Liver (tissue), 3 donors: ENCODE data around the gene INPP5J.

Source experiments
- ATF3 ChIP-seq: IDR thresholded peaks from 2 replicates; pipeline ENCODE4 v1.6.1; 2016; ENCODE audit warnings: antibody characterized with exemption
- CTCF ChIP-seq: fragments of 150-350 bp; IDR thresholded peaks from 2 replicates; pipeline ENCODE4 v1.5.1; 2017; ENCODE audit warnings: improper control_type of control experiment, low read depth, low read length; ENCODE audit not compliant: missing input control
- EGR1 ChIP-seq, 2 donors: IDR thresholded peaks; 2 replicates each; pipeline ENCODE4 v1.6.1; 2016 to 2018; ENCODE audit warnings: antibody characterized with exemption in 2 of 2, low read depth in 2 of 2
- GABPA ChIP-seq, 2 donors: IDR thresholded peaks in 1 of 2; conservative IDR thresholded peaks in 1 of 2; 2 replicates each; pipeline ENCODE4 v1.6.1; 2016; ENCODE audit warnings: antibody characterized with exemption in 2 of 2, mild to moderate bottlenecking in 1 of 2, moderate library complexity in 1 of 2
- HNF4A ChIP-seq, 2 donors: conservative IDR thresholded peaks; 2 replicates each; pipeline ENCODE4 v1.6.1; 2016; ENCODE audit warnings: antibody characterized with exemption in 2 of 2, mild to moderate bottlenecking in 2 of 2
- MAX ChIP-seq: IDR thresholded peaks from 2 replicates; pipeline ENCODE4 v1.6.1; 2016; ENCODE audit warnings: antibody characterized with exemption
- NR2F2 ChIP-seq: IDR thresholded peaks from 2 replicates; pipeline ENCODE4 v1.6.1; 2016; ENCODE audit warnings: antibody characterized with exemption
- REST ChIP-seq: IDR thresholded peaks from 2 replicates; pipeline ENCODE4 v1.6.1; 2016; ENCODE audit warnings: antibody characterized with exemption, mild to moderate bottlenecking
- SP1 ChIP-seq: IDR thresholded peaks from 2 replicates; pipeline ENCODE4 v1.6.1; 2018; ENCODE audit warnings: antibody characterized with exemption, mild to moderate bottlenecking
- TAF1 ChIP-seq: conservative IDR thresholded peaks from 2 replicates; pipeline ENCODE4 v1.6.1; 2016; ENCODE audit warnings: antibody characterized with exemption, mild to moderate bottlenecking
- YY1 ChIP-seq: IDR thresholded peaks from 2 replicates; pipeline ENCODE4 v1.6.1; 2016; ENCODE audit warnings: antibody characterized with exemption, mild to moderate bottlenecking
- ZBTB33 ChIP-seq: IDR thresholded peaks from 2 replicates; pipeline ENCODE4 v1.6.1; 2016; ENCODE audit warnings: antibody characterized with exemption
- donor health status: healthy.
- donor health status: healthy.

- TF ChIP-seq CTCF, result no peak
- TF ChIP-seq YY1, result no peak
- no peak for TF ChIP-seq REST
- no peak for TF ChIP-seq ATF3
- no peak for TF ChIP-seq MAX
- no peak for TF ChIP-seq GABPA (IDR thresholded peaks at IDR 0.05 in 1 of 2, conservative IDR thresholded peaks at IDR 0.05 in 1 of 2)
- no peak for TF ChIP-seq TAF1
- TF ChIP-seq ZBTB33, result no peak
- TF ChIP-seq EGR1 (IDR thresholded peaks at IDR 0.05; ENCODE audit: low read depth in 2 of 2), result no peak
- TF ChIP-seq HNF4A (conservative IDR thresholded peaks at IDR 0.05), result no peak
- no peak for TF ChIP-seq SP1
- TF ChIP-seq NR2F2, result no peak
These were observed 45.1 kb upstream of the INPP5J start for GRCh38 chr22:31077681-31078080.
